BE2C (cell line): ENCODE results near the gene KIR3DL3.
"Not testable (repeated sequence)": the region's sequence is repeated elsewhere in the genome, so short reads cannot be mapped to it uniquely, and the experiment has no call there.

Experiments
- DNase-seq: peaks from one replicate; pipeline ENCODE4 v3.0.0-alpha.2; 2020
- H3K27me3 ChIP-seq: fragments of 250-450 bp; sonication (Bioruptor Pico); 2 replicates; pipeline ENCODE4 v1.5.1; 2020; ENCODE audit warnings: mild to moderate bottlenecking
- H3K36me3 ChIP-seq: fragments of 250-450 bp; sonication (Bioruptor Pico); 2 replicates; pipeline ENCODE4 v1.5.1; 2020; ENCODE audit warnings: mild to moderate bottlenecking
- H3K4me1 ChIP-seq: fragments of 250-450 bp; sonication (Bioruptor Pico); 2 replicates; pipeline ENCODE4 v1.5.1; 2020
- H3K4me3 ChIP-seq: 2 replicates; pipeline ENCODE4 v1.5.1; 2011; ENCODE audit warnings: low read depth, low read length
- H3K9me3 ChIP-seq: fragments of 250-450 bp; sonication (Bioruptor Pico); 2 replicates; pipeline ENCODE4 v1.5.1; 2020
- TF ChIP-seq, protein P1 (sequence below): IDR thresholded peaks from 2 replicates; pipeline ENCODE4 v1.5.1; 2012; ENCODE audit warnings: mild to moderate bottlenecking, low read depth, low read length

KIR3DL3 gene

DNA sequence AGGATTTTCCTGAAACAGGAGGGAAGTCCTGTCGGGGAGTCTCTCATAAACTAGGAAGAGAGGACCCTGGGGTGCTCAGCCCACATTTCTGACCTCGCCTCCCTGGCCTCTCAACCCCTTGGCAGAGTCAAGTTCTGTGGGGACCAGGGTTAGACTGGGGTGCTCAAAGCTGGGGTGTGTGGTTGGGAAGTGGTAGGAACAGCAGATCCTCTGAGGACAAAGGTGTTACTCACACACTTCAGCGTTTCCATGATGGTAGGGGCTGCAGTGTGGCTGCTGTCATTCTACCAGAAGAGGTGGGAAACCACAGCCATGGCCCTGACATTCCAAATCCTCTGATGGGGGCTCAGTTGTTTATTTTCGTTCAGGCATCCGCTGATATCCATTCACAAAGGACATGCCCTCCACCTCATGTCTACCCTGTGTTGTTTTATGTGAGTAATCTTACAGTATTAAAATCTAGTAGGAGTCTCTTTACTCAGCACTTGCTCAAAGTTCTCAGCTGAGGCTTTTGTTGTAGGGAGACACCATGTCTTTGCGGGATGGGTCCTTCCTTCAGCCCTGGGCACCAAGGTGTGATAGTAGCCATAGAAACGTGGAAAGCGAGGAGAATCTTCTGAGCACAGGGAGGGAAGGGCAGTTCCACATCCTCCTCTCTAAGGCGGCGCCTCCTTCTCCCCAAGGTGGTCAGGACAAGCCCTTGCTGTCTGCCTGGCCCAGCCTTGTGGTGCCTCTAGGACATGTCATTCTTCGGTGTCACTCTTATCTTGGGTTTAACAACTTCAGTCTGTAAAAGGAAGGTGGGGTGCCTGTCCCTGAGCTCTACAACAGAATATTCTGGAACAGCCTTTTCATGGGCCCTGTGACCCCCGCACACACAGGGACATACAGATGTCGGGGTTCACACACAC, 15.6 kb downstream of the KIR3DL3 start:
- no peak for DNase-seq
- no peaks in the 10 kb centered on the region for H3K4me1 ChIP-seq
- no peaks in the 10 kb centered on the region for H3K9me3 ChIP-seq
- TF ChIP-seq, protein P1, sequence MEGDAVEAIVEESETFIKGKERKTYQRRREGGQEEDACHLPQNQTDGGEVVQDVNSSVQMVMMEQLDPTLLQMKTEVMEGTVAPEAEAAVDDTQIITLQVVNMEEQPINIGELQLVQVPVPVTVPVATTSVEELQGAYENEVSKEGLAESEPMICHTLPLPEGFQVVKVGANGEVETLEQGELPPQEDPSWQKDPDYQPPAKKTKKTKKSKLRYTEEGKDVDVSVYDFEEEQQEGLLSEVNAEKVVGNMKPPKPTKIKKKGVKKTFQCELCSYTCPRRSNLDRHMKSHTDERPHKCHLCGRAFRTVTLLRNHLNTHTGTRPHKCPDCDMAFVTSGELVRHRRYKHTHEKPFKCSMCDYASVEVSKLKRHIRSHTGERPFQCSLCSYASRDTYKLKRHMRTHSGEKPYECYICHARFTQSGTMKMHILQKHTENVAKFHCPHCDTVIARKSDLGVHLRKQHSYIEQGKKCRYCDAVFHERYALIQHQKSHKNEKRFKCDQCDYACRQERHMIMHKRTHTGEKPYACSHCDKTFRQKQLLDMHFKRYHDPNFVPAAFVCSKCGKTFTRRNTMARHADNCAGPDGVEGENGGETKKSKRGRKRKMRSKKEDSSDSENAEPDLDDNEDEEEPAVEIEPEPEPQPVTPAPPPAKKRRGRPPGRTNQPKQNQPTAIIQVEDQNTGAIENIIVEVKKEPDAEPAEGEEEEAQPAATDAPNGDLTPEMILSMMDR = no peak
- H3K36me3 ChIP-seq = no peaks in the 10 kb centered on the region
- no peaks in the 10 kb centered on the region for H3K27me3 ChIP-seq
- H3K4me3 ChIP-seq = no peak overlapping the region

DNA sequence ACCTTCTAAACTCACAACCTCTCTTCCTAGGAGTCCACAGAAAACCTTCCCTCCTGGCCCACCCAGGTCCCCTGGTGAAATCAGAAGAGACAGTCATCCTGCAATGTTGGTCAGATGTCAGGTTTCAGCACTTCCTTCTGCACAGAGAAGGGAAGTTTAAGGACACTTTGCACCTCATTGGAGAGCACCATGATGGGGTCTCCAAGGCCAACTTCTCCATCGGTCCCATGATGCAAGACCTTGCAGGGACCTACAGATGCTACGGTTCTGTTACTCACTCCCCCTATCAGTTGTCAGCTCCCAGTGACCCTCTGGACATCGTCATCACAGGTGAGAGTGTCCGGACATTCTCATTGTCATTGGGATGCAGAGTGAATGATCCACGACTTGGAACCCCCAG, 17.7 kb downstream of the KIR3DL3 start:
- H3K36me3 ChIP-seq, H3K9me3 ChIP-seq, H3K27me3 ChIP-seq, H3K4me3 ChIP-seq, H3K4me1 ChIP-seq, DNase-seq: not testable (repeated sequence)

DNA sequence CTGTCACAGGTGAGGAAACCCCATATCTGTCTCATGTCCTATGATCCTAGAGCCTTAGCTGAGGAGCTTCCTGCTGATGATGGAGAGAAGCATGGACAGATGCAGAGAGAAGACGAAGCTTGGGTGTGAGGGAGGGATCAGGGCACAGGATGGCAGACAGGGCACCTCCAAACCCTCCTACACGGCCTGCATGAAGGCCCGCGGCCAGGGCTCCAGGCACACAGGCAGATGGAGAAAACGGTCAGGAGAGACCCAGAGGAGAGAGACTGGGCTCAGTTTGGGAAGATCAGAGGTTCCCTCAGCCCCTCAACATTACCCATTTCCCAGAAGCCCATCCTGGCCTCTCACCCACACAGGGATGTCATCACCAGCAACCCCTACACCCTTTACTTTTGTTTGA, 19.8 kb downstream of the KIR3DL3 start:
- not testable (repeated sequence) for H3K4me3 ChIP-seq, H3K36me3 ChIP-seq, H3K9me3 ChIP-seq, DNase-seq, H3K27me3 ChIP-seq, H3K4me1 ChIP-seq

DNA sequence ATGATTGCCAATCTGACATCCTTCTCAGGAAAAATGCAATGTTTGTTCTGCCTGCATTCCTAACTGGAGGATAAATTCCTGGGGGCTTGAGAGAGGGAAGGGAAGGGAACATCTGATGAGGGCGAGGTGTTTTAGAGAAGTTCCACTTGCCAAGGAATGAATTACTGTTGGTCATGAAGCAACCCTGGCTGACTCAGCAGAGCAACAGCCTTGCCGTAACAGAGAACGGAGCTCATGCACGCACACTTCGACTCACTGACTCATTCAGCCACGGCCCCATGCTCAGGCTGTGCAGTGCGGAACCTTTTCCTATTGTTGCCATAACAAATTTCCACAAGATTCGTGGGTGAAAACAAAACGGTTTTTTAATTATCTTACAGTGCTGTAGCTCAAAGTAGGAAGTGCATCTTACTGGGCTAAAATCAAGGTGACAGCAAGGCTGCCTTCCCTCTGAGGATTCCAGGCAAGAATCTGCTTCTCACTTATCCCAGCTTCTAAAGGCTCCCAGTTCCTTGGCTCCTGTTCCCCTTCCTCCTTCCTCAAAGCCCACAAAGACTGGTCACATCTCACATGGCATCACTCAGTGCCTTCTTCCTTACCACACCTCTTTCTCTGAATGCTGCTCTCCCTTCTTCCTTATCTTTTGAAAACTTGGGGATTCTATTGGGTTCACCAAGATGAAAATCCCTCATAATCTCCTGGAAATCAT, 23.5 kb downstream of the KIR3DL3 start:
- not testable (repeated sequence) for H3K27me3 ChIP-seq, H3K4me3 ChIP-seq, DNase-seq, H3K36me3 ChIP-seq, H3K9me3 ChIP-seq, H3K4me1 ChIP-seq

DNA sequence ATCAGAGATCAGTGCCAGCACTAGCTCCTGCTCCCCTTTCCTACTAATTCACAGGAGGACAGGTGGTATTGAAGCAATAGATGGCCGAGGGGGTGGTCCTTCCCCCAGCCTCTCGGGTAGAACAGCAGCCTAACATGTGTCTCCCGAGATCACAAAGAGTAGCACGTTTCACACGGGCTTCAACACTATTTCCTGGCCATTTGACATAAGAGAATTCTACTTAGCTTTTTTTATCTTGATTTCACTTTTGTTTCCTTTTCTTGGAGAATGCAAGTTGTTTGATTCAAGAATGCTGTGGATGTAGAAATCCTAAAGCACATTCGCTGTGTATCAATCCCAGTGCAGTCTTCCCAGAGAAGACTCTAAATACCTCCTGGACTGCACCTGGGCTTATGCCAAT, 26.0 kb downstream of the KIR3DL3 start:
- DNase-seq, H3K36me3 ChIP-seq, H3K4me3 ChIP-seq, H3K27me3 ChIP-seq, H3K4me1 ChIP-seq, H3K9me3 ChIP-seq: not testable (repeated sequence)

DNA sequence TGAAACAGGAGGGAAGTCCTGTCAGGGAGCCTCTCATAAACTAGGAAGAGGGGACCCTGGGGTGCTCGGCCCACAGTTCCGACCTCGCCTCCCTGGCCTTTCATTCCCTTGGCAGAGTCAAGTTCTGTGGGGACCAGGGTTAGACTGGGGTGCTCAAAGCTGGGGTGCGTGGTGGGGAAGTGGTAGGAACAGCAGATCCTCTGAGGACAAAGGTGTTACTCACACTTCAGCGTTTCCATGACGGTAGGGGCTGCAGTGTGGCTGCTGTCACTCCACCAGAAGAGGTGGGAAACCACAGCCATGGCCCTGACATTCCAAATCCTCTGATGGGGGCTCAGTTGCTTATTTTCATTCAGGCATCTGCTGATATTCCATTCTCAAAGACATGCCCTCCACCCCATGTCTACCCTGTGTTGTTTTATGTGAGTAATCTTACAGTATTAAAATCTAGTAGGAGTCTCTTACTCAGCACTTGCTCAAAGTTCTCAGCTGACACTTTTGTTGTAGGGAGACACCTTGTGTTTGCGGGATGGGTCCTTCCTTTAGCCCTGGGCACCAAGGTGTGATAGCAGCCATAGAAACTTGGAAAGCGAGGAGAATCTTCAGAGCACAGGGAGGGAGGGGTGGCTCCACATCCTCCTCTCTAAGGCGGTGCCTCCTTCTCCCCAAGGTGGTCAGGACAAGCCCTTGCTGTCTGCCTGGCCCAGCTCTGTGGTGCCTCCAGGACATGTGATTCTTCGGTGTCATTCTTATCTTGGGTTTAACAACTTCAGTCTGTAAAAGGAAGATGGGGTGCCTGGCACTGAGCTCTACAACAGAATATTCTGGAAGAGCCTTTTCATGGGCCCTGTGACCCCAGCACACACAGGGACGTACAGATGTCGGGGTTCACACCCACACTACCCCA, 32.2 kb downstream of the KIR3DL3 start:
- not testable (repeated sequence) for H3K4me1 ChIP-seq, H3K9me3 ChIP-seq, DNase-seq, H3K36me3 ChIP-seq, H3K4me3 ChIP-seq, H3K27me3 ChIP-seq

DNA sequence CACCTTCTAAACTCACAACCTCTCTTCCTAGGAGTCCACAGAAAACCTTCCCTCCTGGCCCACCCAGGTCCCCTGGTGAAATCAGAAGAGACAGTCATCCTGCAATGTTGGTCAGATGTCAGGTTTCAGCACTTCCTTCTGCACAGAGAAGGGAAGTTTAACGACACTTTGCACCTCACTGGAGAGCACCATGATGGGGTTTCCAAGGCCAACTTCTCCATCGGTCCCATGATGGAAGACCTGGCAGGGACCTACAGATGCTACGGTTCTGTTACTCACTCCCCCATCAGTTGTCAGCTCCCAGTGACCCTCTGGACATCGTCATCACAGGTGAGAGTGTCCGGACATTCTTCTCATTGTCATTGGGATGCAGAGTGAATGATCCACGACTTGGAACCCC, 34.3 kb downstream of the KIR3DL3 start:
- not testable (repeated sequence) for H3K36me3 ChIP-seq, H3K27me3 ChIP-seq, DNase-seq, H3K9me3 ChIP-seq, H3K4me1 ChIP-seq, H3K4me3 ChIP-seq

DNA sequence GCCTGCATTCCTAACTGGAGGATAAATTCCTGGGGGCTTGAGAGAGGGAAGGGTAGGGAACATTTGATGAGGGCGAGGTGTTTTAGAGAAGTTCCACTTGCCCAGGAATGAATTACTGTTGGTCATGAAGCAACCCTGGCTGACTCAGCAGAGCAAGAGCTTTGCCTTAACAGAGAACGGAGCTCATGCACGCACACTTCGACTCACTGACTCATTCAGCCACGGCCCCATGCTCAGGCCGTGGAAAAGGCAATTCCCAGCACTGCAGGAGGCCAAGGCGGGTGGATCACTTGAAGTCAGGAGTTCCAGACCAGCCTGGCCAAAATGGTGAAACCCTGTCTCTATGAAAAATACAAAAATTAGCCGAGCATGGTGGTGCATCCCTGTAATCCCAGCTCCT, 40.0 kb downstream of the KIR3DL3 start:
- DNase-seq, H3K4me1 ChIP-seq, H3K4me3 ChIP-seq, H3K36me3 ChIP-seq, H3K9me3 ChIP-seq, H3K27me3 ChIP-seq: not testable (repeated sequence)

DNA sequence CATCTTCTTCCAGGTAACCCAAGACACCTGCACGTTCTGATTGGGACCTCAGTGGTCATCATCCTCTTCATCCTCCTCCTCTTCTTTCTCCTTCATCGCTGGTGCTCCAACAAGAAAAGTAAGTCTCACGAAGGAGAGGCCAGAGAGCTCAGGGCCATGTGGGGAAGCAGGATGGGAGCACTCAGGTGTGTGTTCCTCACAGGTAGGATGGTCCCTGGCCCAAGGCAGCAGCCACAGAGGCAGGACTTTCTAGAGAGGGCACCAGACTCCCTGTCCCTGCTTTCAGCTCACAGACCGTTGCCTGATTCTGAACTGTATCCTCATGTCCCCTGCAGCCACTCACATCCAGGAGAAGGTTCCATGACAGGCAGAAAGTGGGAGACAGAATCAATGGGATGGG, 42.2 kb downstream of the KIR3DL3 start:
- H3K4me3 ChIP-seq, H3K4me1 ChIP-seq, H3K9me3 ChIP-seq, H3K27me3 ChIP-seq, H3K36me3 ChIP-seq, DNase-seq: not testable (repeated sequence)

DNA sequence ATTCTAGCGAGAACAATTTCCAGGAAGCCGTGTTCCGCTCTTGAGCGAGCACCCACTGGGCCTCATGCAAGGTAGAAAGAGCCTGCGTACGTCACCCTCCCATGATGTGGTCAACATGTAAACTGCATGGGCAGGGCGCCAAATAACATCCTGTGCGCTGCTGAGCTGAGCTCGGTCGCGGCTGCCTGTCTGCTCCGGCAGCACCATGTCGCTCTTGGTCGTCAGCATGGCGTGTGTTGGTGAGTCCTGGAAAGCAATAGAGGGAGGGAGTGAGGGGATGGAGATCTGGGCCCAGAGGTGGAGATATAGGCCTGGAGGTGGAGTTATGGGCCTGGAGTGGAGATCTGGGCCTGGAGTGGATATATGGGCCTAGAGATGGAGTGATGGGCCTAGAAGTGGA, 45.4 kb downstream of the KIR3DL3 start, which contains the start of gene KIR2DL1:
TSS of gene KIR2DL1 (plus strand) at position 148 of the 400 bp plus-strand sequence. CDS start at position 206, 58 bp downstream.
- not testable (repeated sequence) for DNase-seq, H3K9me3 ChIP-seq, H3K4me1 ChIP-seq, H3K36me3 ChIP-seq, H3K27me3 ChIP-seq, H3K4me3 ChIP-seq

DNA sequence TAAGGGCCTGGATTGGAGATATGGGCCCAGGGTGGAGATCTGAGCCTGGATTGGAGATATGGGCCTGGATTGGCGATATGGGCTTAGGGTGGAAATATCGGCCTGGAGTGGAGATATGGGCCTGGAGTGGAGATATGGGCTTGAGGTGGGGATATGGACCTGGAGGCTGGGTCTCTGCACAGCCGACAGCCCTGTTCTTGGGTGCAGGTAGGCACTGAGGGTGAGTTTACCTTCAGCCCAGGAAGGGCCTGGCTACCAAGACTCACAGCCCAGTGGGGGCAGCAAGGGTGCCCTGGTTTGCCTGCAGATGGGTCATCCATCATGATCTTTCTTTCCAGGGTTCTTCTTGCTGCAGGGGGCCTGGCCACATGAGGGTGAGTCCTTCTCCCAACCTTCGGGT, 46.3 kb downstream of the KIR3DL3 start:
- H3K4me3 ChIP-seq, DNase-seq, H3K27me3 ChIP-seq, H3K9me3 ChIP-seq, H3K36me3 ChIP-seq, H3K4me1 ChIP-seq: not testable (repeated sequence)

DNA sequence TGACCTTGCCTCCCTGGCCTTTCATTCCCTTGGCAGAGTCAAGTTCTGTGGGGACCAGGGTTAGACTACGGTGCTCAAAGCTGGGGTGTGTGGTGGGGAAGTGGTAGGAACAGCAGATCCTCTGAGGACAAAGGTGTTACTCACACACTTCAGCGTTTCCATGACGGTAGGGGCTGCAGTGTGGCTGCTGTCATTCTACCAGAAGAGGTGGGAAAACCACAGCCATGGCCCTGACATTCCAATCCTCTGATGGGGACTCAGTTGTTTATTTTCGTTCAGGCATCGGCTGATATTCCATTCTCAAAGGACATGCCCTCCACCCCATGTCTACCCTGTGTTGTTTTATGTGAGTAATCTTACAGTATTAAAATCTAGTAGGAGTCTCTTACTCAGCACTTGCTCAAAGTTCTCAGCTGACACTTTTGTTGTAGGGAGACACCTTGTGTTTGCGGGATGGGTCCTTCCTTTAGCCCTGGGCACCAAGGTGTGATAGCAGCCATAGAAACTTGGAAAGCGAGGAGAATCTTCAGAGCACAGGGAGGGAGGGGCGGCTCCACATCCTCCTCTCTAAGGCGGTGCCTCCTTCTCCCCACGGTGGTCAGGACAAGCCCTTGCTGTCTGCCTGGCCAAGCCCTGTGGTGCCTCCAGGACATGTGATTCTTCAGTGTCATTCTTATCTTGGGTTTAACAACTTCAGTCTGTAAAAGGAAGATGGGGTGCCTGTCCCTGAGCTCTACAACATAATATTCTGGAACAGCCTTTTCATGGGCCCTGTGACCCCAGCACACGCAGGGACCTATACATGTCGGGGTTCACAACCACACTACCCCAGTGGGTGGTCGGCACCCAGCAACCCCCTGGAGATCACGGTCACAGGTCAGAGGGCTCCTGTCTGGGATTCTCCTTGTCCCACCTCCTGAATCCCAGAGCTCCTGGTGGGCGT, 47.0 kb downstream of the KIR3DL3 start:
- H3K4me1 ChIP-seq, H3K9me3 ChIP-seq, H3K27me3 ChIP-seq, H3K4me3 ChIP-seq, DNase-seq, H3K36me3 ChIP-seq: not testable (repeated sequence)

DNA sequence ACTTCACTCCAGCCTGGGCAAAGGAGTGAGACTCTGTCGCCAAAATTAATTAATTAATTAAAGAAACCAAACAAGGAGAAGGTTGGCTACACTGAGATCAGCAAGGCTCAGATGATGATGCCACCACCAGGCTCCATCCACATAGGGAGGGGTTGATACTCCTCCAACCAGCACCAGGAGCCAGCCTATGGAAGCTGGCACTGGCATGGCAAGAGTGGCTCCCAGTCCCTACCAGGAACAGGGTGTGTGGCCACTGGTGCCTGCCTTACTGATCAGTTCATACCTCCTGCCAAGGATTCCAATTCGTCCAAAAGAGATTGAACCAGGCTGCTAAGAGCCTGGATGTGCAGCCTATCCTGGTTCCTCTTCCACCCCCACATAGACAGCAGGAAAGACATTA, 48.4 kb downstream of the KIR3DL3 start:
- not testable (repeated sequence) for H3K9me3 ChIP-seq, H3K4me1 ChIP-seq, H3K4me3 ChIP-seq, H3K27me3 ChIP-seq, H3K36me3 ChIP-seq, DNase-seq
